ENCODE data around the gene TTC21A.
"Not testable (repeated sequence)": the region's sequence is repeated elsewhere in the genome, so short reads cannot be mapped to it uniquely, and the experiment has no call there.

The TTC21A gene

GRCh38 chr3:39168156-39168780 lies 60.8 kb downstream of the TTC21A start:
- DNase-seq (ENCODE audit: low read depth, low spot score), result no peak
- no peak overlapping the region for H3K4me3 ChIP-seq (ENCODE audit: low read depth, low read length)
- in situ Hi-C loops (cut with HindIII; ENCODE audit: low sequenced_read_pairs), result no loop called here
- TF ChIP-seq, protein P1, sequence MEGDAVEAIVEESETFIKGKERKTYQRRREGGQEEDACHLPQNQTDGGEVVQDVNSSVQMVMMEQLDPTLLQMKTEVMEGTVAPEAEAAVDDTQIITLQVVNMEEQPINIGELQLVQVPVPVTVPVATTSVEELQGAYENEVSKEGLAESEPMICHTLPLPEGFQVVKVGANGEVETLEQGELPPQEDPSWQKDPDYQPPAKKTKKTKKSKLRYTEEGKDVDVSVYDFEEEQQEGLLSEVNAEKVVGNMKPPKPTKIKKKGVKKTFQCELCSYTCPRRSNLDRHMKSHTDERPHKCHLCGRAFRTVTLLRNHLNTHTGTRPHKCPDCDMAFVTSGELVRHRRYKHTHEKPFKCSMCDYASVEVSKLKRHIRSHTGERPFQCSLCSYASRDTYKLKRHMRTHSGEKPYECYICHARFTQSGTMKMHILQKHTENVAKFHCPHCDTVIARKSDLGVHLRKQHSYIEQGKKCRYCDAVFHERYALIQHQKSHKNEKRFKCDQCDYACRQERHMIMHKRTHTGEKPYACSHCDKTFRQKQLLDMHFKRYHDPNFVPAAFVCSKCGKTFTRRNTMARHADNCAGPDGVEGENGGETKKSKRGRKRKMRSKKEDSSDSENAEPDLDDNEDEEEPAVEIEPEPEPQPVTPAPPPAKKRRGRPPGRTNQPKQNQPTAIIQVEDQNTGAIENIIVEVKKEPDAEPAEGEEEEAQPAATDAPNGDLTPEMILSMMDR (IDR thresholded peaks at IDR 0.05; ENCODE audit: low read depth, low read length), result no peak

DNA sequence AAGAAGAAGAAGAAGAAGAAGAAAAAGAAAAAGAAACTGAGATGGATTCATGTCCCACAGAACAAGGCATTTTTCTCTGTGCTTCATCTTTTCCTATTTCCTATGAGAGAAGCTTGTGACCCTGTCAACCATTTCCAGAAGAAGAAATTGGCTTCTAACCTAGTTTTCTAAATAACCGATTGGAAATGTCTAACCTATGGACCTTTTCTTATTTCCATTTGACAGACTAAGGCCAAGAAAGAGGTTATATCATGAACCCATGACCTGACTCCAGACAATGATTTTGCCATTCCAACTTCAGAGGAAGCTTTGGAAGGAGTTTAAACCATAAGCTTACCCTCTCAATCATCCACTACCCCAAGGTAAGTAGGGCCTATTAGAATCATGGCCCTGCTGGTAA lies 62.2 kb downstream of the TTC21A start:
- TF ChIP-seq, protein P1 (IDR thresholded peaks at IDR 0.05; ENCODE audit: low read depth, low read length), result no peak
- in situ Hi-C loops (cut with HindIII; ENCODE audit: low sequenced_read_pairs), result no loop called here
- H3K4me3 ChIP-seq (ENCODE audit: low read depth, low read length), result no peak overlapping the region
- no peak for DNase-seq (ENCODE audit: low read depth, low spot score)

- DNase-seq (ENCODE audit: low read depth, low spot score), result no peak
- in situ Hi-C loops (cut with HindIII; ENCODE audit: low sequenced_read_pairs), result no loop called here
- TF ChIP-seq, protein P1 (IDR thresholded peaks at IDR 0.05; ENCODE audit: low read depth, low read length), result no peak
- no peak overlapping the region for H3K4me3 ChIP-seq (ENCODE audit: low read depth, low read length)
Measured at GRCh38 chr3:39170461-39170860, 63.0 kb downstream of the TTC21A start.

DNA sequence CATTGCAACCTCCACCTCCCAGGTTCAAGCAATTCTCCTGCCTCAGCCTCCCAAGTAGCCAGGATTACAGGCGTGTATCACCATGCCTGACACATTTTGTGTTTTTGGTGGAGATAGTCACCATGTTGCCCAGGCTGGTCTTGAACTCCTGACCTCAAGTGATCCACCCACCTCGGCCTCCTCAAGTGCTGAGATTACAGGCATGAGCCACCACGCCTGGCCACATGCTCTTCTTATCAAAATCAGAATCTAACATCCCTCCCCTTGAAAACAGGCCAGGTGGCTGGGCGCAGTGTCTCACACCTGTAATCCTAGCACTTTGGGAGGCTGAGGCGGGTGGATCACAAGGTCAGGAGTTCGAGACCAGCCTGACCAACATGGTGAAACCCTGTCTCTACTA lies 63.4 kb downstream of the TTC21A start:
- DNase-seq (ENCODE audit: low read depth, low spot score); in situ Hi-C loops (cut with HindIII; ENCODE audit: low sequenced_read_pairs); H3K4me3 ChIP-seq (ENCODE audit: low read depth, low read length): not testable (repeated sequence)

GRCh38 chr3:39171860-39172259 lies 64.4 kb downstream of the TTC21A start:
- DNase-seq (ENCODE audit: low read depth, low spot score), result no peak
- TF ChIP-seq, protein P1 (IDR thresholded peaks at IDR 0.05; ENCODE audit: low read depth, low read length), result no peak
- in situ Hi-C loops (cut with HindIII; ENCODE audit: low sequenced_read_pairs), result no loop called here
- no peak overlapping the region for H3K4me3 ChIP-seq (ENCODE audit: low read depth, low read length)

DNA sequence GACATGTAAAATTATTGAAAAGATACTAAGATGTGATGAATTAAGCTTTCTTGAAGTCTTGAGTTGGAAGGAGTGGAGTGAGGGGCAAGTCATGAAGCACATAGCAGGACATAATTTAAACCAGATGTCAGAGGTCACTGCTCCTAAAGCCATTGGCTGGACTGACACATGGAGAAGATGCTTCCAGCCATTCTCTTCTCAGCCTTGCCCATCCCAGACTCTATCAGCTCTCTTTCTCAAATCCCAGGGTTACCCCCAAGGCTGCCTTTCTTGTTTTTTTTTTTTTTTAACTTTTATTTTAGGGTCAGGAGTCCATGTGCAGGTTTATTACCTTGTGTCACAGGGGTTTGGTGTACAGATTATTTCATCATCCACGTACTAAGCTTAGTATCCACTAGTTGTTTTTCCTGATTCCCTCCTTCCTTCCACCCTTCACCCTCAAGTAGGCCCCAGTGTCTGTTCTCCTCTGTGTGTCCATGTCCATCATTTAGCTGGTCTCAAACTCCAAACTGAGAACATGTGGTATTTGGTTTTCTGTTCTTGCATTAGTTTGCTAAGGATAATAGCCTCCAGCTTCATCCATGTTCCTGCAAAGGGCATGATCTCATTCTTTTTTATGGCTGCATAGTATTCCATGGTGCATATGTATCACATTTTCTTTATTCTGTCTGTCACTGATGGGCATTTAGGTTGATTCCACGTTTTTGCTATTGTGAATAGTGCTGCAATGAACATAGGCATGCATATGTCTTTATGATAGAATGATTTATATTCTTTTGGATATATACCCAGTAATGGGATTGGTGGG lies 66.0 kb downstream of the TTC21A start:
- DNase-seq (ENCODE audit: low read depth, low spot score), result no peak
- in situ Hi-C loops (cut with HindIII; ENCODE audit: low sequenced_read_pairs), result no loop called here
- H3K4me3 ChIP-seq (ENCODE audit: low read depth, low read length), result no peak overlapping the region
- TF ChIP-seq, protein P1 (IDR thresholded peaks at IDR 0.05; ENCODE audit: low read depth, low read length), result no peak

DNA sequence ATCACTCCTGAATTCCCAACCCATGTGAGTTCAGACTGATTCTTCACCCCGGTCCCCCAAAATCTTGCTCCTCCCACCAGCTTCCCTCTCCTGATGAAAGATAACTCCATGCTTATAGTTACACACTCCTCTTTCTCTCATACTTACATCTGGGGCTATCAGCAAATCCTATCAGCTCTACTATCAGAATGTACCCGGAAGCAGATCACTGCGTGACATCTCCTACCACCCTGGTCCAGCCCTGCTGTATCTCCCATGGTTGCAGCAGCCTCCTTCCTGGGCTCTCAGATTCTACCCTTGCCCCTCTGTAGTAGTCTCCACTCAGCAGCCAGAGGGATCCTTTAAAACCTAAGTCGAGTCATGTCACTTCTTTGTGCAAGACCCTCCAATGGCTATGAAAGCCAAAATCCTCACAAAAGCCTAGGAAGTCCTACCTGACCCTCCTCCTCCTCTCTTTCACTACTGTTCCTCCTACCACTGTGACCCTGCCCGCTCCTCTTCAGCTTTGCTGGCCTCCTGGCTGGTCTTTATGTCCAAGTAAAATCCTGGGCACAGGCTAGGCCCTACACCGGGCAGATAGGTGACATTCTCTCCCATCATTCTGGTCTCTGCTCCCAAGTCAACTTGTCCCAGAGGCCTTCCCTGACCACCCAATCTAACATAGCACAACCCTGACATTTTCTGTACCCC lies 68.7 kb downstream of the TTC21A start:
- no peak for DNase-seq (ENCODE audit: low read depth, low spot score)
- TF ChIP-seq, protein P1 (IDR thresholded peaks at IDR 0.05; ENCODE audit: low read depth, low read length), result no peak
- in situ Hi-C loops (cut with HindIII; ENCODE audit: low sequenced_read_pairs), result no loop called here
- no peak overlapping the region for H3K4me3 ChIP-seq (ENCODE audit: low read depth, low read length)
